Right cardiac atrium (tissue), 5 donors: ENCODE data around the gene OTUD5. TPM values are rescaled to one million over a fixed set of nuclear protein-coding genes. Genes with fewer than 3 reads are reported as not detected.

Experiments
- ATAC-seq, 2 donors: fragments of 200-7000 bp; cut with Tn5 transposase; one replicate each; pipeline versions ENCODE4 v1.8.0 to v1.9.1; 2020; ENCODE audit warnings: moderate library complexity in 2 of 2, mild to moderate bottlenecking in 1 of 2
- DNase-seq, 3 donors: peaks; one replicate each; pipeline ENCODE4 v3.0.0-alpha.2; 2020
- H3K27ac ChIP-seq: one replicate; pipeline ENCODE4 v1.5.1; 2013; ENCODE audit warnings: mild to moderate bottlenecking, low read length, control low read depth, moderate library complexity
- H3K27me3 ChIP-seq: one replicate; pipeline ENCODE4 v1.6.1; 2013; ENCODE audit not compliant: control insufficient read depth, insufficient read depth
- H3K4me1 ChIP-seq: one replicate; pipeline ENCODE4 v1.6.1; 2013; ENCODE audit warnings: low read length; ENCODE audit not compliant: control insufficient read depth, insufficient read depth
- H3K4me3 ChIP-seq: one replicate; pipeline ENCODE4 v1.5.1; 2013; ENCODE audit warnings: low read length, control low read depth
- H3K9me3 ChIP-seq: one replicate; pipeline ENCODE4 v1.6.1; 2013; ENCODE audit warnings: low read length; ENCODE audit not compliant: control insufficient read depth
- WGBS: extraction: QIAGEN DNeasy Blood & Tissue Kit; methylation state at CpG from one replicate; pipeline ENCODE4 v1.1.7; 2013; 5-methylcytosine and 5-hydroxymethylcytosine counted together
- intact Hi-C, 4 donors: fragments of 100-400 bp; cut with DNase I; formaldehyde crosslinking; loops; one replicate each; pipeline versions ENCODE4 v1.11.0 to v1.14.0; 2022 to 2023
- polyA plus RNA-seq: library from polyadenylated mRNA; stranded (reverse); fragments of 200-250 nt; gene quantifications from one replicate; pipeline ENCODE4 v1.2.3, GENCODE V29; 2013
- total RNA-seq, 4 donors: library from RNA; stranded (reverse); fragmentation: NEBNext Ultra II Directional; extraction: Animal tissue kit (Norgen Biotek cat#: 25700); gene quantifications; one replicate each; pipeline ENCODE4 v1.2.1, GENCODE V29; 2021
- donor health status: healthy with polysubstance abuse.
- donor health status: DM: no; HTN: yes; CAD: no.
- donor health status: DM: no; HTN: no; CAD: no.
- donor health status: DM: no; HTN: yes; CAD: no; lungs with severe emphysema.
- donor health status: DM: yes; HTN: yes; CAD: no.

The OTUD5 gene
- total and polyA plus RNA-seq, 5 donors = 19.9 to 27.3 (median 23.8) TPM

- DNase-seq (no peak), ATAC-seq (no peak)
- no peaks in the 10 kb centered on the region for H3K4me1 ChIP-seq
- no peak overlapping the region for H3K4me3 ChIP-seq
- H3K27ac ChIP-seq = no peak overlapping the region
- H3K27me3 ChIP-seq = no peaks in the 10 kb centered on the region
- WGBS = 94% methylated on average over 20 of the region's 20 CpGs
- intact Hi-C loops = no loop called here
- no peaks in the 10 kb centered on the region for H3K9me3 ChIP-seq
Measured at GRCh38 chrX:48905090-48905790, 52.2 kb downstream of the OTUD5 start.

DNA sequence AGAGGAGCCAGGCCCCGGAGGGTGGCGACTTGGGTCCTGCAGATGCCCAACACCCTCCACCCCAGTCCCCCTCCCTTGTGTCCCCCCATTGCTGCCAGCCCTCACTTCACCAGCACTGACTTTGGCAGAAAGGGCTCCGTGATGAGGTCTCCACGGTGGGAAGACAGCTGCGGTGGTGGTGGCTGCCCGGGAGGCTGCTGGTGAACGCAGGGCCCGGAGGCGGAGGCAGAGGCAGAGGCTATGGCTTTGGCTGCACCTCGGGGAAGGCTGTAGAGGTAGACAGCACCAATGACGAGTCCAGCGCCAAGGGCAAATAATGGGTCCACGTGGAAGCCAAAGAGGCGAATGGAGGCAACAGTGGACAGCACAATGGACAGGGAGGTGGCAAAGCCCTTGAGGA lies 52.8 kb downstream of the OTUD5 start:
- Histone ChIP-seq H3K27me3 (no peaks in the 10 kb centered on the region), H3K9me3 (no peaks in the 10 kb centered on the region), H3K27ac (no peak overlapping the region), H3K4me1 (no peaks in the 10 kb centered on the region), H3K4me3 (no peak overlapping the region)
- DNase-seq (no peak), ATAC-seq (peak; percentile 6 to 26)
- intact Hi-C loops = no loop called here
- WGBS = 86% methylated on average over 14 of the region's 14 CpGs

GRCh38 chrX:48904180-48904579 lies 53.2 kb downstream of the OTUD5 start:
- WGBS = 75% methylated on average over 8 of the region's 8 CpGs
- intact Hi-C loops = no loop called here
- no peaks in the 10 kb centered on the region for H3K27me3 ChIP-seq
- no peak overlapping the region for H3K27ac ChIP-seq
- H3K9me3 ChIP-seq = no peaks in the 10 kb centered on the region
- no peak overlapping the region for H3K4me3 ChIP-seq
- ATAC-seq (no peak), DNase-seq (no peak)
- no peaks in the 10 kb centered on the region for H3K4me1 ChIP-seq

DNA sequence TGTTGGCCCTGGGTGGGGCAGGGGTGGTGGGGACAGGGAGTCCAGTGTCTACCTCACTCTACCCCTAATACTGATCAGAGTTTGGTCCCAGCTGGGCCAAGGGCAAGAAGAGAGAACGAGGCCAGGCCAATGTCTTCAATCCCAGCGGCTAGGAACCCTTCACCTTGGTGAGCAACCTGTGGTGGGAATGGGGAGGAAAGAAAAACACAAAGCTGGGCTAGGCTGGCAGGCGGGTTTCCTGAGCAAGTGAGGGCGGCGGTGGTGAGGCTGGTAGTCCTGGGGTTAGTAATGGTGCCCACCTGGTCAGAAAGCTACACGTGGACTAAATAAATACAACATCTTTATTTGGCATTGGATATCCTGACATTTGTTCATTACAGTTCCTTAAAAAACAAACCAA lies 54.1 kb downstream of the OTUD5 start:
- whole genome bisulfite sequencing = 85% methylated on average over 6 of the region's 6 CpGs
- Histone ChIP-seq H3K27me3 (no peaks in the 10 kb centered on the region), H3K27ac (no peak overlapping the region), H3K4me3 (no peak overlapping the region), H3K4me1 (no peaks in the 10 kb centered on the region), H3K9me3 (no peaks in the 10 kb centered on the region)
- intact Hi-C loops = no loop called here
- DNase-seq = no peak
- ATAC-seq = no peak

GRCh38 chrX:48902776-48903175 lies 54.6 kb downstream of the OTUD5 start:
- intact Hi-C loops = no loop called here
- DNase-seq (no peak), ATAC-seq (no peak)
- Histone ChIP-seq H3K9me3 (no peaks in the 10 kb centered on the region), H3K4me3 (no peak overlapping the region), H3K27me3 (no peaks in the 10 kb centered on the region), H3K4me1 (no peaks in the 10 kb centered on the region), H3K27ac (no peak overlapping the region)
- 78% methylated on average over 14 of the region's 14 CpGs for WGBS

DNA sequence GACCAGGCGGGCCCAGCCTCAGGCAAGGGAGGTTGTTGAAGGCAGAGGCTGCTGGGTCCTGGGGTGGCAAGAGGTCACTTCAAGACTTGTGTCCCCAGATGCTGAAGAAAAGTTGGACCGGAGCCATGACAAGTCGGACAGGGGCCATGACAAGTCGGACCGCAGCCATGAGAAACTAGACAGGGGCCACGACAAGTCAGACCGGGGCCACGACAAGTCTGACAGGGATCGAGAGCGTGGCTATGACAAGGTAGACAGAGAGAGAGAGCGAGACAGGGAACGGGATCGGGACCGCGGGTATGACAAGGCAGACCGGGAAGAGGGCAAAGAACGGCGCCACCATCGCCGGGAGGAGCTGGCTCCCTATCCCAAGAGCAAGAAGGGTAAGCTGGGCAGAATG lies 55.3 kb downstream of the OTUD5 start:
- no peak for DNase-seq
- Histone ChIP-seq H3K27ac (no peak overlapping the region), H3K4me3 (no peak overlapping the region), H3K4me1 (no peaks in the 10 kb centered on the region), H3K9me3 (no peaks in the 10 kb centered on the region), H3K27me3 (no peaks in the 10 kb centered on the region)
- intact Hi-C loops = no loop called here
- ATAC-seq = no peak
- WGBS = 90% methylated on average over 20 of the region's 20 CpGs

GRCh38 chrX:48901069-48901468 lies 56.3 kb downstream of the OTUD5 start:
- no peaks in the 10 kb centered on the region for H3K27me3 ChIP-seq
- intact Hi-C loops = no loop called here
- H3K9me3 ChIP-seq = no peaks in the 10 kb centered on the region
- DNase-seq = no peak
- WGBS = 91% methylated on average over 7 of the region's 7 CpGs
- no peak overlapping the region for H3K4me3 ChIP-seq
- peaks cover 3% of the 10 kb centered on the region for H3K4me1 ChIP-seq
- ATAC-seq = no peak
- no peak overlapping the region for H3K27ac ChIP-seq

- peaks cover 3% of the 10 kb centered on the region for H3K4me1 ChIP-seq
- H3K27ac ChIP-seq = no peak overlapping the region
- no peak overlapping the region for H3K4me3 ChIP-seq
- DNase-seq = no peak
- no peaks in the 10 kb centered on the region for H3K27me3 ChIP-seq
- no peak for ATAC-seq
- no peaks in the 10 kb centered on the region for H3K9me3 ChIP-seq
- 89% methylated on average over 8 of the region's 8 CpGs for WGBS
- intact Hi-C loops = no loop called here
Measured at GRCh38 chrX:48899078-48899410, 58.4 kb downstream of the OTUD5 start.

DNA sequence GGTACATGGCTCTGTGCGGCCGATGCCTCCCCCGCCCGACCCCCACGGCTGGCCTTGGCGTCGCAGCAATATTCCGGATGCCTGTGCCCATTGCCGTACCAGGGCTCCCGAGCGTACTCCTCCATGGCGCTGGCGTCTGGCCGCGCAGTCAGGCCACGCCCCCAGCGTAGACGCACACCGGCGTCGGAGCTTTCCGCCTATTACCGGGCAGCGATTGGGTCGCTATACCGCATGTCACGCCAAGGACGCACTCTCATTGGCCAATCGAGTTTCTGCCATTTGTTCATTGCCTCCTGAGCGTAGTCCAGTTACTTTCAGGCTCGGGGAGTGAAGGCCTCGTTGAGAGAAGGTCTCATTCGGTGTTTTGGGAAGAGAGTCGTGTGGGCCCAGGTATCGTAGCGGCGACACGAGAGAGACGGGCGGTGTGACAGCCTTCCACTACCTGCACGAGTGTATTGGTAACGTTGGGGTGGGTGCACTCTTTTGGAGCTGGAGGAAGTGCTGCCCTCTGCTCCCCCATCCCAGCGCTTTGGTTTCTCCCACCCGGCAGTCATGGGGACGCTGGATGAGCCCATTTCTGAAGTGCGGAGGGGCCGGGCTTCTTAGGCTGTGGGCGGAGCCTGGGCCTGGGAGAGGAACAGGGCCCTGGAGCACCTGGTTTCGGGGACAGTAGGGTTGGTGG lies 59.6 kb downstream of the OTUD5 start, which contains the start of the genes PQBP1 and TIMM17B:
Gene PQBP1, plus strand, starts transcription at position 306 of the 682 bp plus-strand sequence. CDS start 580 bp downstream, outside the sequence.
Gene TIMM17B, minus strand, starts transcription at position 144 of the 682 bp plus-strand sequence. Its CDS starts 19 bp downstream, at position 125.
- Histone ChIP-seq H3K9me3 (no peaks in the 10 kb centered on the region), H3K27me3 (no peaks in the 10 kb centered on the region), H3K4me3 (peak within 1 kb of the TSS; percentile 60), H3K4me1 (peaks cover 3% of the 10 kb centered on the region), H3K27ac (peak within 1 kb of the TSS; percentile 94)
- peak; percentile 97 for ATAC-seq
- WGBS = under 1% methylated on average over 49 of the region's 49 CpGs
- DNase-seq = peak; percentile 90 to 95 (median 94)
- intact Hi-C loops = no loop called here

- H3K4me3 ChIP-seq = peak overlapping the region; percentile 60
- peak; percentile 77 to 89 (median 87) for DNase-seq
- peaks cover 3% of the 10 kb centered on the region for H3K4me1 ChIP-seq
- peak overlapping the region; percentile 90 for H3K27ac ChIP-seq
- peak; percentile 71 to 83 for ATAC-seq
- 1% methylated on average over 38 of the region's 38 CpGs for WGBS
- intact Hi-C loops = no loop called here
- no peaks in the 10 kb centered on the region for H3K27me3 ChIP-seq
- no peaks in the 10 kb centered on the region for H3K9me3 ChIP-seq
Measured at GRCh38 chrX:48897157-48897624, 60.2 kb downstream of the OTUD5 start.

GRCh38 chrX:48896611-48897011 lies 60.8 kb downstream of the OTUD5 start:
- DNase-seq (no peak), ATAC-seq (no peak)
- peaks cover 3% of the 10 kb centered on the region for H3K4me1 ChIP-seq
- no peaks in the 10 kb centered on the region for H3K27me3 ChIP-seq
- 35% methylated on average over 9 of the region's 9 CpGs for WGBS
- peak overlapping the region; percentile 90 for H3K27ac ChIP-seq
- intact Hi-C loops = no loop called here
- H3K4me3 ChIP-seq = peak overlapping the region; percentile 60
- no peaks in the 10 kb centered on the region for H3K9me3 ChIP-seq
